Muscle of leg (tissue), 11 donors: ENCODE results near the gene TMEM161B. TPM values are rescaled to one million over a fixed set of nuclear protein-coding genes. Genes with fewer than 3 reads are reported as not detected.
"Not testable (repeated sequence)": the region's sequence is repeated elsewhere in the genome, so short reads cannot be mapped to it uniquely, and the experiment has no call there.

ENCODE experiments used
- DNase-seq: peaks from one replicate; pipeline ENCODE4 v3.0.0; 2013
- H3K27ac ChIP-seq: one replicate; pipeline ENCODE4 v1.5.1; 2013; ENCODE audit warnings: mild to moderate bottlenecking, low read length, control low read depth
- H3K27me3 ChIP-seq: one replicate; pipeline ENCODE4 v1.6.1; 2013; ENCODE audit warnings: low read length; ENCODE audit not compliant: control insufficient read depth, insufficient read depth
- H3K36me3 ChIP-seq: one replicate; pipeline ENCODE4 v1.6.1; 2013; ENCODE audit warnings: low read length; ENCODE audit not compliant: control insufficient read depth, insufficient read depth
- H3K4me1 ChIP-seq: one replicate; pipeline ENCODE4 v1.6.1; 2013; ENCODE audit warnings: low read length; ENCODE audit not compliant: control insufficient read depth, insufficient read depth
- H3K4me3 ChIP-seq: one replicate; pipeline ENCODE4 v1.5.1; 2013; ENCODE audit warnings: low read length, control low read depth
- H3K9me3 ChIP-seq: replicated peaks from 2 replicates; pipeline ENCODE4 v1.6.1; 2013; ENCODE audit warnings: low read depth, low read length; ENCODE audit not compliant: control insufficient read depth
- WGBS: methylation state at CpG from one replicate; pipeline ENCODE4 v1.1.5; 2013; ENCODE audit warnings: missing lambda C conversion rate; ENCODE audit not compliant: insufficient coverage; 5-methylcytosine and 5-hydroxymethylcytosine counted together
- polyA plus RNA-seq, 8 donors: library from polyadenylated mRNA; unstranded; fragments of 120-200 nt; gene quantifications; one replicate each; pipeline versions ENCODE4 v1.2.1 to v1.2.3, GENCODE V29; 2013; ENCODE audit warnings: inconsistent platforms in 1 of 8, low replicate concordance in 1 of 8; ENCODE audit not compliant: insufficient read length in 8 of 8, insufficient read depth in 1 of 8
- total RNA-seq: library from RNA; stranded (reverse); fragments of 120-200 nt; gene quantifications from one replicate; pipeline ENCODE4 v1.2.4, GENCODE V29; 2013

The TMEM161B gene
- total and polyA plus RNA-seq, 9 donors = 10.4 to 16.5 (median 11.4) TPM

DNA sequence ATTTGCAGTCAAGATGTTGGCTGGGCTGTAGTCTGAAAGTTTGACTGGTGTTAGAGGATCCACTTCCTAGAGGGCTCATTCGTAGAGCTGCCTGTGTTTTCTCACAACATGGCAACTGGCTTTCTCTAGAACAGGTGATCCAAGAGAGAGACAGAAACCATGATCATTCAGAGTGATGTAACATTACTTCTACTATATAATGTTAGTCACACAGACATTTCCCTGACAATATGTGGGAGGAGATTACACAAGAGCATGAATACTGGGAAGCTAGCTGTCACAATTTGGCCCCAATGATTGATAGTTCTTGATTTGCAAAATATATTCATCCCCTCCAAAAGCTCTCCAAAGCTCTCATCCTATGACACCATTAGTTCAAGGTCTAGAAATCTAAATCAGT lies 10.9 kb upstream of the TMEM161B start:
- no peak overlapping the region for H3K4me3 ChIP-seq
- no peaks in the 10 kb centered on the region for H3K36me3 ChIP-seq
- WGBS = no CpG with 5 or more reads among the region's 1 CpG
- H3K27me3 ChIP-seq = no peaks in the 10 kb centered on the region
- H3K4me1 ChIP-seq = no peaks in the 10 kb centered on the region
- no peak overlapping the region for H3K27ac ChIP-seq
- no peak for DNase-seq
- H3K9me3 ChIP-seq = no peaks in the 10 kb centered on the region

DNA sequence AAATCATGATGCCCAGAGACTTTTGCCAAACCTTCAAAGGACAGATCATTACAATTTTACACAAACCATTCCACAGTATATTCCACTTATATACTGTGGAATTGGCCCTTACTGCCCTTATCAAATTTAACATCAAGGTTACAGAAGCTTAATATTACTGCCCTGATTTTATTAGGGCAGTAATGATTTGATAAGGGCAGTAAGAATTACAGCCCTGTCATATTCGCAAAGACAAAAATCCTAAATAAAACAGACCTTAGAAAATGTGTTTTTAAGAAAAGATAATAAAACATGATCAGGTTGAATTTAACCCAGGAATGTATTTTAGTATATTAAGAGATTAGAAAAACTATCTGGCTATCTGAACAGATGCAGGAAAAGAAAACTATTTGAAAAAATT lies 7.7 kb upstream of the TMEM161B start:
- no CpG with 5 or more reads among the region's 1 CpG for WGBS
- H3K36me3 ChIP-seq = peaks cover 4% of the 10 kb centered on the region

DNA sequence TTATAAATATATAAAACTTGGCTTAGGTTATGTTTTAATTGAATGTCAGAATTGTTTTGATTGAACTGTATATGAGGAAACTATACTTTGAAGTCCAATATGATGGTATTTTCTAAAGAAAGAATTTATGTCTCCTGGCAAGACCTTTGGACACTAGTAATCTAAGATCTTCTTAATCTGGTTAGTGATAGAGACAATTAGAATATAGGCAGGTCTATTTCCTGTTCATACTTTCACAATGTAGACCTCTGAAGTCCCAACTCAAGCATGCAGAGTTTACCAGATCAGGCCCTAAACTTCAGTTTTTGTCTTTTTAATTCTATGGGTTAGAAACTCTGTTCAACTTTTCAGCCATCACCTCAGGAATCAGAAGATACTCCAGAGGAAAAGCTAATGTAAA lies 6.9 kb upstream of the TMEM161B start:
- H3K27me3 ChIP-seq = no peaks in the 10 kb centered on the region
- H3K9me3 ChIP-seq = no peaks in the 10 kb centered on the region
- no peak for DNase-seq
- H3K4me1 ChIP-seq = no peaks in the 10 kb centered on the region
- H3K36me3 ChIP-seq = peaks cover 4% of the 10 kb centered on the region
- H3K27ac ChIP-seq = no peak overlapping the region
- no peak overlapping the region for H3K4me3 ChIP-seq

More for the DNA sequence above, 7.7 kb upstream of the TMEM161B start:
- DNase-seq = no peak
- Histone ChIP-seq H3K4me3 (no peak overlapping the region), H3K27me3 (no peaks in the 10 kb centered on the region), H3K27ac (no peak overlapping the region), H3K4me1 (no peaks in the 10 kb centered on the region), H3K9me3 (no peaks in the 10 kb centered on the region)

DNA sequence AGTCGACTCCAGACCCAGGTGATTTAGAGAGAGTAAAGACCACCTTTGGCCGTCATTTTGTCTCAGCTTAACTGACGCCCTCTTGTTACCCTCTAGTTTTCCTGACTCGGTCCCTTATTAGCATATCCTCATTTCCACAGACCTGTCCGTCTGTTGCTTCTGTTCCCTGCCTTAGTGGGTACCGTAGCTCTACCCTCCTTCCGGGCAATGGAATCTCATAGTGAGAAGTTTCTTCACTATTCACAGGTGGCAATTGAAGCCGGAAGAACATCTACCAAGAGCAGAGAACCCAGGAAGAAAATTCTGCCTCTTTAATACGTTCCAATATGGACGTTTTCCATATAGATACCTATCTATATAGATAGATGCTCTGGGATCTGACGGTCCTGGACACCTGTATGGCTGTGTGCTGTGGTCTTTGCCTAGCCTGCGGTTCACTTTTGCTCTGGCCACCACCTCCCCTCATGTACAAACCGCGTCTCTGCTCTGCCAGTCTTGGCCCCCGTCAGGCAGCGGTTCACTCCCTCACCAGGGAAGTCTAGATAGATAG lies 652 bp upstream of the TMEM161B start:
- WGBS = 0% methylated on average over 5 of the region's 16 CpGs
- Histone ChIP-seq H3K9me3 (peaks cover 6% of the 10 kb centered on the region), H3K27me3 (no peaks in the 10 kb centered on the region), H3K27ac (no peak overlapping the region), H3K36me3 (peaks cover 7% of the 10 kb centered on the region), H3K4me3 (peak overlapping the region; percentile 96), H3K4me1 (peaks cover 7% of the 10 kb centered on the region)
- no peak for DNase-seq

DNA sequence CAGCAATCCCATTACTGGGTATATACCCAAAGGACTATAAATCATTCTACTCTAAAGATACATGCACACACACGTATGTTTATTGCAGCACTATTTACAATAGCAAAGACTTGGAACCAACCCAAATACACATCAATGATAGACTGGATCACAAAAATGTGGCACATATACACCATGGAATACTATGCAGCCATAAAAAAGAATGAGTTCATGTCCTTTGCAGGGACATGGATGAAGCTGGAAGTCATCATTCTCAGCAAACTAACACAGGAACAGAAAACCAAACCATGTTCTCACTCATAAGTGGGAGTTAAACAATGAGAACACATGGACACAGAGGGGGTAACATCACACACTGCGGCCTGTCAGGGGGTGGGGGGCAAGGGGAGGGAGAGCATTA lies 4.1 kb downstream of the TMEM161B start:
- not testable (repeated sequence) for H3K36me3 ChIP-seq, H3K9me3 ChIP-seq, H3K4me1 ChIP-seq, H3K4me3 ChIP-seq, H3K27ac ChIP-seq, H3K27me3 ChIP-seq, DNase-seq
- 100% methylated on average over 1 of the region's 2 CpGs for WGBS

DNA sequence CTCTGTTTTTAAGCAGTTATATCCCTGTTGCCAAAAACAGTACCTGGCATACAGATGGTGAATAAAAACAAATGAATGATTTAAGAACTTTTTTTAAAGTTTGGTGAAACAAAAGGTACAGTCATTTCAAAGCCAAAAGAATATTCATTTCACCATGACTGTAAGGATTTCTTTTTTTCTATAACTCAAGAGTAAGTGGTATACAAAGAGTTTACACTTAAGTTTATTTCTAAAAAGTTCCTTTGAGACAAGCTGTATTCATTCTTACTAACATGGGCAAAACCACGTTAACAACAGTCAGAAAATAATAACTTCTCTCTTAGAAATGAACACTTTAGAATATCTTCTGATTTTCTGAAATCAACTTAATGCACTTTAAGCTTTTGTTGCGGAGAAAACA lies 5.3 kb downstream of the TMEM161B start:
- Histone ChIP-seq H3K4me3 (no peak overlapping the region), H3K4me1 (peaks cover 2% of the 10 kb centered on the region), H3K9me3 (peaks cover 9% of the 10 kb centered on the region), H3K36me3 (peaks cover 3% of the 10 kb centered on the region), H3K27ac (no peak overlapping the region), H3K27me3 (no peaks in the 10 kb centered on the region)
- 100% methylated on average over 1 of the region's 2 CpGs for WGBS
- DNase-seq = no peak

DNA sequence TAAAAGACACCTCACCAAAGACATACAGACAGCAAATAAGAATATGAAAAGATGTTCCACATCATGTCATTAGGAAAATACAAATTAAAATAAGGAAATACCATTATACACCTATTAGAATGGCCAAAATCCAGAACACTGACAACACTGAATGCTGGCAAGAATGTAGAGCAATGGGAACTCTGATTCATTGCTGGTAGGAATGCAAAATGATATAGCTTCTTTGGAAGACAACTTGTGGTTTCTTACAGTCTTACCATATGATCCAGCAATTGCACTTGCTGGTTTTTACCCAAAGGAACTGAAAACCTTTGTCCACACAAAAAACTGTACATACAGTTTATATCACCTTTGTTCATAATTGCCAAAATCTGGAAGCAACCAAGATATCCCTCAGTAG lies 6.5 kb downstream of the TMEM161B start:
- Histone ChIP-seq H3K4me1 (no peaks in the 10 kb centered on the region), H3K27ac (no peak overlapping the region), H3K9me3 (peaks cover 9% of the 10 kb centered on the region), H3K4me3 (no peak overlapping the region), H3K27me3 (no peaks in the 10 kb centered on the region), H3K36me3 (peaks cover 3% of the 10 kb centered on the region)
- no peak for DNase-seq

DNA sequence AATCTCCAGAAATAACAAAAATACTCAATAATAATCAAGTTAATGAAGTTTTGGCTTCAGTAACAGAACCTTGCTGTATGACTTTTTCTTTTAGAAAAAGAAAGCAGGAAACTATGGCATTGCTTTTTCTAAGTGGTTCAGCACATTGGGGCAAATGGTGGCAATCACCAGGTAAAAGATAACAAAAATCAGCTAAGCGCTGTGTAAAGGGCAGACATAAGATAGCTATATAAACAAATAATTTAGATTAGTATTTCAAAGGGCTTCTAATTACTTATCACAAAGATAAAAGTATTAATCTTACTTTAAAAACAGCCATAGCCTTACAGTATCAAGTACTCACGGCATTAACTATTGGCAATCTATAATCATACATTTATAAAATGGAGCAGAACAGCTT lies 10.0 kb downstream of the TMEM161B start:
- Histone ChIP-seq H3K4me3 (no peak overlapping the region), H3K9me3 (no peaks in the 10 kb centered on the region), H3K36me3 (no peaks in the 10 kb centered on the region), H3K4me1 (no peaks in the 10 kb centered on the region), H3K27me3 (no peaks in the 10 kb centered on the region), H3K27ac (no peak overlapping the region)
- WGBS = no CpG with 5 or more reads among the region's 2 CpGs
- no peak for DNase-seq

DNA sequence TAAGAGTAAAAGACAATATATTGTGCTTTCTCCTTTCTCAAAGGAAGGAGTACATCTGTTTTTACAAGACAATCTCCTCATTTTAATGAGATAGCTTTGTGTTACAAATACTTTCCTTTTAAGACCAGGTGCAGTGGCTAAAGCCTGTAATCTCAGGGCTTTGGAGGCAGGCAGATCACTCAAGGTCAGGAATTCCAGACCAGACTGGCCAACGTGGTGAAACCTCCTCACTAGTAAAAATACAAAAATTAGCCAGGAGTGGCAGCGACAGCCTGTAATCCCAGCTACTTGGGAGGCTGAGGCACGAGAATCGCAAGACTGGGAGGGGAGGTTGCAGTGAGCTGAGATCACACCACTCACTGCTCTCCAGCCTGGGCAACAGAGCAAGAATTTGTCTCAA lies 11.8 kb downstream of the TMEM161B start:
- Histone ChIP-seq H3K36me3 (no peaks in the 10 kb centered on the region), H3K27ac (no peak overlapping the region), H3K27me3 (no peaks in the 10 kb centered on the region), H3K9me3 (no peaks in the 10 kb centered on the region), H3K4me3 (no peak overlapping the region), H3K4me1 (no peaks in the 10 kb centered on the region)
- DNase-seq = no peak
- WGBS = no CpG with 5 or more reads among the region's 4 CpGs

DNA sequence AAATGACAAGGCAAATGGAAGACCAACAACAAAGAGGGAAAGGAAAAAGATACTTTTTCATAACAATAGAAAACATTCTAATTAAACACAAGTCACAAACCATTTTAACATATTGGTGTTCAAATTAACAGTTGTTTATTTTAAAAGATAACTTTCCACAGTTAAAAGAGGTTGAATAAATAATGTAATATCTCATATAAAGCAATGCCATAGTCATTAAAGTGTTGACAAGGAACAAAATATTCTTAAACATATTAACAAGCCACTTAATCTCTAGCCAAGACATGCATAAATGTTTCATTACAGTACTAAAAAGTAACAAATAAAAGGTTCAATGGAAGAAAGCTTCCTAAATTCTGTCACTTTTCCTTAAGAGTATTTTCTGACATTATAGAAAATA lies 12.6 kb downstream of the TMEM161B start:
- Histone ChIP-seq H3K27me3 (no peaks in the 10 kb centered on the region), H3K9me3 (no peaks in the 10 kb centered on the region), H3K36me3 (no peaks in the 10 kb centered on the region), H3K4me3 (no peak overlapping the region), H3K4me1 (no peaks in the 10 kb centered on the region), H3K27ac (no peak overlapping the region)
- no peak for DNase-seq

DNA sequence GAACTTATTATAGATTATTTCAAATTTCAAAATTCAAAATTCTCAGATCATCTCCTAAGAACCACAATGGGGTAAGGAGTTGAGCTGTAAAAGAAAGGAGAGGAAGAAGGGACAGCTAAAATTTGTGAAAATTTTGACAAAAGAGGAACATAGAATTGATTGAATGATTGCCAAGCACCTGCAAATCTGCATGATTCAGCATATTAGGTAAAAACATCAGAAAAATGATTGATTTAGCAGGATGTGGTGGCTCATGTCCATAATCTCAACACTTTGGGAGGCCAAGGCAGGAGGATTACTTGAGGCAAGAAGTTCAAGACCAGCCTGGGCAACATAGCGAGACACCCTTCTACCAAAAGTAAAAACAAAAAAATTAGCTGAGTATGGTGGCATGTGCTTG lies 14.3 kb downstream of the TMEM161B start:
- no peak for DNase-seq
- Histone ChIP-seq H3K27ac (no peak overlapping the region), H3K9me3 (no peaks in the 10 kb centered on the region), H3K27me3 (no peaks in the 10 kb centered on the region), H3K36me3 (no peaks in the 10 kb centered on the region), H3K4me1 (no peaks in the 10 kb centered on the region), H3K4me3 (no peak overlapping the region)
- no CpG with 5 or more reads among the region's 1 CpG for WGBS
